Prostate gland (tissue), 2 donors: ENCODE measurements around the gene CAB39. TPM values are rescaled to one million over a fixed set of nuclear protein-coding genes. Genes with fewer than 3 reads are reported as not detected.

Source experiments
- DNase-seq: peaks from one replicate; pipeline ENCODE4 v3.0.0-alpha.2; 2019; ENCODE audit warnings: low spot score
- H3K27ac ChIP-seq, 2 donors: fragments of 200-600 bp; sonication (generic); 2 replicates each; pipeline ENCODE4 v1.5.1; 2017 to 2019
- H3K27me3 ChIP-seq: fragments of 200-600 bp; sonication (generic); replicated peaks from 2 replicates; pipeline ENCODE4 v1.5.1; 2019; ENCODE audit not compliant: insufficient read depth
- H3K36me3 ChIP-seq, 2 donors: fragments of 200-600 bp; sonication (generic); 1 replicate in 1 of 2; 2 replicates in 1 of 2; pipeline versions ENCODE4 v1.5.1 to v1.8.1; 2017 to 2019
- H3K4me1 ChIP-seq: fragments of 200-600 bp; sonication (generic); replicated peaks from 2 replicates; pipeline ENCODE4 v1.5.1; 2019
- H3K4me3 ChIP-seq, 2 donors: fragments of 200-600 bp; sonication (generic); 2 replicates each; pipeline ENCODE4 v1.5.1; 2017 to 2019
- H3K9me3 ChIP-seq: fragments of 200-600 bp; sonication (generic); 2 replicates; pipeline ENCODE4 v1.5.1; 2017
- POLR2A ChIP-seq: fragments of 450-650 bp; IDR thresholded peaks from one replicate; pipeline ENCODE4 v1.6.1; 2016; ENCODE audit warnings: antibody characterized with exemption, mild to moderate bottlenecking
- POLR2AphosphoS5 ChIP-seq: sonication (generic); formaldehyde crosslinking; IDR thresholded peaks from one replicate; pipeline ENCODE4 v1.6.1; 2017; ENCODE audit warnings: antibody characterized with exemption
- WGBS: methylation state at CpG from one replicate; pipeline ENCODE4 v1.1.5; 2018; 5-methylcytosine and 5-hydroxymethylcytosine counted together
- intact Hi-C: fragments of 100-400 bp; cut with DNase I; formaldehyde crosslinking; loops from one replicate; pipeline ENCODE4 v1.14.2; 2022
- total RNA-seq, 2 donors: library from RNA; depleted of rRNA; stranded (reverse); fragments of >200 nt; gene quantifications; one replicate each; pipeline ENCODE4 v1.1.0, GENCODE V29; 2016
- TF ChIP-seq, protein P1 (sequence below), 4 experiments: fragments of 200-600 bp in 2 of 4; fragments of 450-650 bp in 2 of 4; sonication (generic) in 2 of 4; IDR thresholded peaks; 1 replicate in 3 of 4; 2 replicates in 1 of 4; pipeline ENCODE4 v1.5.1; 2016 to 2019; ENCODE audit warnings: antibody characterized with exemption in 4 of 4, mild to moderate bottlenecking in 2 of 4, moderate library complexity in 2 of 4

The CAB39 gene
- total RNA-seq, 2 donors from 2014 or later: 75.4 to 105 TPM

DNA sequence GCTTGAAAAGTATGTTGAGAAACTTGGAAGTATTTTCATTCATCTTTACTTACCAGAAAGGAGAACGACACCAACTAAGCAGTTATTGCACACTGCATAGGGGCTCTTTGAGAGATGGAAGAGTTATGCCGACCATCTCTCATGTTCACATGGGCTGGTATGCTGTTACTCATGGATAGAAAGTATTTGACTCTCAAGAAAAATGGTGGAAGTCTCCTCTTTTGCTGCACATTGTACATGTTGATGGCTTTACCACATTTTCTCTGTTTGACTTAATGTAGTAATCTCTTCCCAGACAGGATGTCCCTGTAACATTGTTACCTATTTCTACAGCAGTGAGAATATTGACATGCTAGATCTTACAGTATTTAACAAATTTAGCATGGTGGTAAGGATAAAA is 23.2 kb downstream of the CAB39 start:
- no peak for DNase-seq

DNA sequence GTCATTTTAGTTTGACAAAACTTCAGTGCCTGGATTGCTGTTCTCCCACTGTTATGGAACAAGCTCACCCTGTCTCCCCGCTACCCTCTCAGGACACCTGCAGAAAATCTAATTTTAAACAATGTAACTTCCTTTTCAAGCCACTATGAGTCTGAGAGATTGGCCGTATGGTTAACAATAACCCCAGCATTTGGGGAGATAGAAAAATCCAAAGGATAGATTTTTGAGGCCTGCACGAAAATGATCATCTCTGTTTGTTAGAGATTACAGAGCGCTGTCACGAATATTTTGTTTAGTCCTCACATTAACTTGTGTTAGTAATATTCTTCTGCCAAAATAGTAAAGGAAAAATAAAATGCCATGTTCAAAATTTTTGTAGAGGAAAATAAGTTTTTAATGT is 24.7 kb downstream of the CAB39 start:
- Histone ChIP-seq H3K36me3 (no peaks in the 10 kb centered on the region), H3K9me3 (no peaks in the 10 kb centered on the region), H3K4me3 (no peak overlapping the region), H3K27ac (peak overlapping the region; percentile 78 to 83), H3K4me1 (peaks cover 16% of the 10 kb centered on the region), H3K27me3 (no peaks in the 10 kb centered on the region)
- TF ChIP-seq POLR2A (no peak), POLR2AphosphoS5 (no peak)
- TF ChIP-seq, protein P1, sequence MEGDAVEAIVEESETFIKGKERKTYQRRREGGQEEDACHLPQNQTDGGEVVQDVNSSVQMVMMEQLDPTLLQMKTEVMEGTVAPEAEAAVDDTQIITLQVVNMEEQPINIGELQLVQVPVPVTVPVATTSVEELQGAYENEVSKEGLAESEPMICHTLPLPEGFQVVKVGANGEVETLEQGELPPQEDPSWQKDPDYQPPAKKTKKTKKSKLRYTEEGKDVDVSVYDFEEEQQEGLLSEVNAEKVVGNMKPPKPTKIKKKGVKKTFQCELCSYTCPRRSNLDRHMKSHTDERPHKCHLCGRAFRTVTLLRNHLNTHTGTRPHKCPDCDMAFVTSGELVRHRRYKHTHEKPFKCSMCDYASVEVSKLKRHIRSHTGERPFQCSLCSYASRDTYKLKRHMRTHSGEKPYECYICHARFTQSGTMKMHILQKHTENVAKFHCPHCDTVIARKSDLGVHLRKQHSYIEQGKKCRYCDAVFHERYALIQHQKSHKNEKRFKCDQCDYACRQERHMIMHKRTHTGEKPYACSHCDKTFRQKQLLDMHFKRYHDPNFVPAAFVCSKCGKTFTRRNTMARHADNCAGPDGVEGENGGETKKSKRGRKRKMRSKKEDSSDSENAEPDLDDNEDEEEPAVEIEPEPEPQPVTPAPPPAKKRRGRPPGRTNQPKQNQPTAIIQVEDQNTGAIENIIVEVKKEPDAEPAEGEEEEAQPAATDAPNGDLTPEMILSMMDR (IDR thresholded peaks at IDR 0.05): no peak
- 75% methylated on average over 5 of the region's 5 CpGs for WGBS
- DNase-seq: no peak
- intact Hi-C loops: no loop called here

More for the DNA sequence above, 23.2 kb downstream of the CAB39 start:
- WGBS: 97% methylated on average over 2 of the region's 2 CpGs
- intact Hi-C loops: no loop called here
- H3K9me3 ChIP-seq: no peaks in the 10 kb centered on the region
- no peaks in the 10 kb centered on the region for H3K27me3 ChIP-seq
- H3K27ac ChIP-seq: peak overlapping the region in 1 of 2 donors; percentile 83
- no peak overlapping the region for H3K4me3 ChIP-seq
- H3K4me1 ChIP-seq: peaks cover 16% of the 10 kb centered on the region
- TF ChIP-seq, protein P1 (IDR thresholded peaks at IDR 0.05): no peak
- TF ChIP-seq POLR2AphosphoS5: no peak
- TF ChIP-seq POLR2A: no peak
- no peaks in the 10 kb centered on the region for H3K36me3 ChIP-seq

DNA sequence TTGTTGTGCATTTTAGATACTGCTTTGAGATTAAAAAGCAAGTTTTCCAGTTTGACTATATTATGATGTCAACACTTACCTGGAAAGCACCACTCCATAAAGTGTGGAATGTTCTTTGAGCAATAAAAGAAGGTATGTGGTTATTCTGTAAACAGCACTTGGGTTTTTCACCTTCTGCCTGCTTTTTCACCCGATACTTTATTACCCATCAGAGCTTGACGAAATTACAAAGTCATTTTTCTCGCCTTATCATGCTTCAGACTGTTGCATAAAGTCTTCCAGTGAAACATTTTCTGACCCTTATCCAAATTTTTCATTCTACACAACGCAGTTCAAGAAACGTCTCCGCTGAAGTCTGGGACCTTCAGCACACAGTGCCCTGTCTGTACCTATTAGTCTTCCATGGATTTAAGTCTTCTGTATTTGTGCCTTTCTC is 25.2 kb downstream of the CAB39 start:
- Histone ChIP-seq H3K27ac (peak overlapping the region; percentile 78 to 83), H3K4me3 (no peak overlapping the region), H3K4me1 (peaks cover 16% of the 10 kb centered on the region), H3K36me3 (no peaks in the 10 kb centered on the region), H3K27me3 (no peaks in the 10 kb centered on the region), H3K9me3 (no peaks in the 10 kb centered on the region)
- 29% methylated on average over 6 of the region's 6 CpGs for WGBS
- TF ChIP-seq, protein P1 (IDR thresholded peaks at IDR 0.05): no peak
- no peak for TF ChIP-seq POLR2A
- peak; percentile 82 for TF ChIP-seq POLR2AphosphoS5
- DNase-seq: peak; percentile 29
- intact Hi-C loops: no loop called here

DNA sequence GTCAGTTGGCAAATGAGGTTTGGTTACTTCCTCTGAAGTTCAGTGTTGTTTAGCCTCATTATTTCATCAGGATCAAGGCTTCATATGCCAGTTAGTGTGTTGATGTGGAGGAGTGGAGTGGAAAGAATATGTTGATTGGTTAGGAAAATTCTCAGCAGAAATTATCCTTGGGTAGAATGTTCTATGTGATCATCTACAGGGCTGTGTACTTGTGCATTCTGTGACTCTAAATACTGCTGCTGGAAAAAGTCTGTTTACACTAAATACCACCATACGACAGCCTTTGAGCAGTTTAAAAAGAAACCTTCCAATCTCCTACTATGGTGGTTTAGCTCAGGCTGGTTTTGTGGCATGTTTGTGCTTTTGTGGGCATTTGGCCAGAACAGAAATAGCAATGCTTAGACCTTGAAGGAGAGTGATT is 25.8 kb downstream of the CAB39 start:
- DNase-seq: no peak
- intact Hi-C loops: no loop called here
- WGBS: 17% methylated on average over 1 of the region's 1 CpG

DNA sequence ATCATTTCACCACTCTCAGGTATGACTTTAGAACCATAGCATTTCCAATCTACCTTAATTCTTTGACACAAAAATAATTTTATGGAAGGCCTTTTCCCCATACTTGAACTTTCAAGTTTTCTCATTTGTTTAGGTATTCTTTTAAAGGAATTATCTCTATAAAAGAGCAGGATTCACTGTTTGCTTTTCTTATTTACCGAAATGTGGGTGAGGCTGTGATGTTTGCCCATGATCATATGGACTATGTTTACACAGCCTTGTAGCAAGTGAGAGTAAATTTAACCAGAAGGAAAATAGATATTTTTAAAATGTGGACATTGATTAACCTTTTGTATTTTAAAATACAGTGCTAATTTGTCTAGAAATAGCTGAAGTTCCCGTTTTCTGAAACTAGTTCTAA is 26.3 kb downstream of the CAB39 start:
- TF ChIP-seq, protein P1 (IDR thresholded peaks at IDR 0.05): no peak
- TF ChIP-seq POLR2A (no peak), POLR2AphosphoS5 (peak; percentile 72)
- Histone ChIP-seq H3K27me3 (no peaks in the 10 kb centered on the region), H3K9me3 (no peaks in the 10 kb centered on the region), H3K27ac (peak overlapping the region; percentile 78 to 83), H3K4me3 (no peak overlapping the region), H3K36me3 (no peaks in the 10 kb centered on the region), H3K4me1 (peaks cover 16% of the 10 kb centered on the region)
- WGBS: 51% methylated on average over 2 of the region's 2 CpGs
- DNase-seq: peak; percentile 38
- intact Hi-C loops: no loop called here

More for the DNA sequence above, 25.8 kb downstream of the CAB39 start:
- Histone ChIP-seq H3K27ac (peak overlapping the region; percentile 78 to 83), H3K4me1 (peaks cover 16% of the 10 kb centered on the region), H3K4me3 (no peak overlapping the region), H3K9me3 (no peaks in the 10 kb centered on the region), H3K27me3 (no peaks in the 10 kb centered on the region), H3K36me3 (no peaks in the 10 kb centered on the region)
- TF ChIP-seq POLR2A (no peak), POLR2AphosphoS5 (no peak)
- TF ChIP-seq, protein P1 (IDR thresholded peaks at IDR 0.05): no peak
